H9 (cell line): ENCODE results near the gene YY2. TPM values are rescaled to one million over a fixed set of nuclear protein-coding genes. Genes with fewer than 3 reads are reported as not detected.
A peak's percentile ranks its signal among the peaks of the same experiment; 100 is the strongest.

Experiments
- DNase-seq: peaks from one replicate; pipeline ENCODE4 v3.0.0-alpha.2; 2017
- H2AFZ ChIP-seq: one replicate; pipeline ENCODE4 v1.6.1; 2013; ENCODE audit warnings: mild to moderate bottlenecking, low read length, control low read depth, moderate library complexity
- H2AK5ac ChIP-seq: 2 replicates; pipeline ENCODE4 v1.6.1; 2013; ENCODE audit warnings: low read length, control low read depth, mixed read lengths; ENCODE audit not compliant: insufficient read length
- H2BK120ac ChIP-seq: one replicate; pipeline ENCODE4 v1.6.1; 2013; ENCODE audit warnings: low read depth, mild to moderate bottlenecking, low read length, control low read depth, inconsistent platforms; ENCODE audit not compliant: poor library complexity, severe bottlenecking
- H2BK12ac ChIP-seq: 2 replicates; pipeline ENCODE4 v1.6.1; 2013; ENCODE audit warnings: low read length, control low read depth, mixed read lengths, low read depth; ENCODE audit not compliant: insufficient read length
- H2BK15ac ChIP-seq: 2 replicates; pipeline ENCODE4 v1.6.1; 2013; ENCODE audit warnings: low read depth, low read length, control low read depth
- H2BK20ac ChIP-seq: one replicate; pipeline ENCODE4 v1.6.1; 2013; ENCODE audit warnings: low read depth, mild to moderate bottlenecking, low read length, control low read depth, inconsistent platforms; ENCODE audit not compliant: poor library complexity, severe bottlenecking
- H2BK5ac ChIP-seq: 2 replicates; pipeline ENCODE4 v1.6.1; 2013; ENCODE audit warnings: low read length, control low read depth, mixed read lengths; ENCODE audit not compliant: insufficient read length
- H3K14ac ChIP-seq: 2 replicates; pipeline ENCODE4 v1.6.1; 2013; ENCODE audit warnings: low read length, control low read depth; ENCODE audit not compliant: insufficient read depth
- H3K18ac ChIP-seq: 2 replicates; pipeline ENCODE4 v1.6.1; 2013; ENCODE audit warnings: low read depth, mild to moderate bottlenecking, mixed read lengths, low read length, control low read depth; ENCODE audit not compliant: insufficient read length
- H3K23ac ChIP-seq: 2 replicates; pipeline ENCODE4 v1.6.1; 2013; ENCODE audit warnings: low read length, control low read depth, mixed read lengths, low read depth; ENCODE audit not compliant: insufficient read length
- H3K23me2 ChIP-seq: 2 replicates; pipeline ENCODE4 v1.6.1; 2013; ENCODE audit warnings: low read depth, mild to moderate bottlenecking, mixed read lengths, low read length, control low read depth; ENCODE audit not compliant: insufficient read length, poor library complexity, severe bottlenecking
- H3K27ac ChIP-seq: 2 replicates; pipeline ENCODE4 v1.5.1; 2013; ENCODE audit warnings: low read length, control low read depth, mixed read lengths, low read depth; ENCODE audit not compliant: insufficient read length
- H3K27me3 ChIP-seq: 2 replicates; pipeline ENCODE4 v1.6.1; 2013; ENCODE audit warnings: low read length, control low read depth, inconsistent platforms; ENCODE audit not compliant: insufficient read depth
- H3K4ac ChIP-seq: 2 replicates; pipeline ENCODE4 v1.6.1; 2013; ENCODE audit warnings: low read depth, mild to moderate bottlenecking, control low read depth, inconsistent platforms, low read length, moderate library complexity
- H3K4me1 ChIP-seq: 2 replicates; pipeline ENCODE4 v1.6.1; 2013; ENCODE audit warnings: low read length, control low read depth, inconsistent platforms; ENCODE audit not compliant: insufficient read depth
- H3K4me2 ChIP-seq: 2 replicates; pipeline ENCODE4 v1.6.1; 2013; ENCODE audit warnings: low read length, control low read depth, mixed read lengths; ENCODE audit not compliant: insufficient read length, insufficient read depth
- H3K56ac ChIP-seq: 2 replicates; pipeline ENCODE4 v1.6.1; 2013; ENCODE audit warnings: low read depth, mild to moderate bottlenecking, mixed read lengths, low read length, control low read depth; ENCODE audit not compliant: insufficient read length
- H3K79me1 ChIP-seq: 2 replicates; pipeline ENCODE4 v1.6.1; 2013; ENCODE audit warnings: low read depth, mild to moderate bottlenecking, moderate library complexity, low read length, control low read depth, inconsistent platforms; ENCODE audit not compliant: insufficient read depth, poor library complexity, severe bottlenecking
- H3K79me2 ChIP-seq: 2 replicates; pipeline ENCODE4 v1.6.1; 2013; ENCODE audit warnings: low read length, control low read depth, inconsistent platforms; ENCODE audit not compliant: insufficient read depth
- H3K9ac ChIP-seq: 2 replicates; pipeline ENCODE4 v1.6.1; 2013; ENCODE audit warnings: low read length, control low read depth, mixed read lengths; ENCODE audit not compliant: insufficient read length; ENCODE audit errors: extremely low read depth
- H3K9me3 ChIP-seq: one replicate; pipeline ENCODE4 v1.6.1; 2013; ENCODE audit warnings: low read depth, low read length, inconsistent platforms; ENCODE audit not compliant: control insufficient read depth
- H3T11ph ChIP-seq: one replicate; pipeline ENCODE4 v1.6.1; 2013; ENCODE audit warnings: mild to moderate bottlenecking, low read length, control low read depth, inconsistent platforms
- H4K20me1 ChIP-seq: one replicate; pipeline ENCODE4 v1.6.1; 2013; ENCODE audit not compliant: control insufficient read depth, insufficient read length, insufficient read depth
- H4K5ac ChIP-seq: 2 replicates; pipeline ENCODE4 v1.6.1; 2013; ENCODE audit warnings: low read depth, mild to moderate bottlenecking, mixed read lengths, low read length, control low read depth; ENCODE audit not compliant: insufficient read length
- H4K8ac ChIP-seq: replicated peaks from 2 replicates; pipeline ENCODE4 v1.6.1; 2013; ENCODE audit warnings: low read length, control low read depth, mixed read lengths, low read depth; ENCODE audit not compliant: insufficient read length
- H4K91ac ChIP-seq: 2 replicates; pipeline ENCODE4 v1.6.1; 2013; ENCODE audit warnings: low read depth, mild to moderate bottlenecking, moderate library complexity, mixed read lengths, low read length, control low read depth; ENCODE audit not compliant: insufficient read length
- H3K27ac Mint-ChIP-seq, 3 experiments: 2 replicates in 2 of 3; 3 replicates in 1 of 3; pipeline ENCODE4 v1.8.0; 2020 to 2021; ENCODE audit warnings: mixed read lengths in 3 of 3, mild to moderate bottlenecking in 1 of 3, moderate library complexity in 1 of 3
- H3K27me3 Mint-ChIP-seq: 2 replicates; pipeline ENCODE4 v1.8.0; 2021; ENCODE audit warnings: low read depth, mild to moderate bottlenecking, moderate library complexity, mixed read lengths
- H3K36me3 Mint-ChIP-seq, 3 experiments: 2 replicates in 2 of 3; 3 replicates in 1 of 3; pipeline ENCODE4 v1.8.0; 2020 to 2021; ENCODE audit warnings: low read depth in 3 of 3, mixed read lengths in 3 of 3; ENCODE audit not compliant: insufficient read depth in 1 of 3
- H3K4me1 Mint-ChIP-seq, 2 experiments: 2 replicates each; pipeline ENCODE4 v1.8.0; 2020; ENCODE audit warnings: mixed read lengths in 2 of 2
- H3K4me3 Mint-ChIP-seq, 2 experiments: 2 replicates in 1 of 2; 3 replicates in 1 of 2; pipeline ENCODE4 v1.8.0; 2020 to 2021; ENCODE audit warnings: mild to moderate bottlenecking in 2 of 2, mixed read lengths in 2 of 2, moderate library complexity in 1 of 2
- H3K9me3 Mint-ChIP-seq, 2 experiments: 2 replicates in 1 of 2; 3 replicates in 1 of 2; pipeline ENCODE4 v1.8.0; 2020; ENCODE audit warnings: mild to moderate bottlenecking in 2 of 2, mixed read lengths in 2 of 2, moderate library complexity in 1 of 2
- CTCF ChIP-seq: fragments of 200-600 bp; sonication (generic); conservative IDR thresholded peaks from 3 replicates; pipeline ENCODE4 v1.8.0; 2021; ENCODE audit warnings: antibody characterized with exemption, mild to moderate bottlenecking
- WGBS: extraction: QIAGEN DNeasy Blood & Tissue Kit; methylation state at CpG from one replicate; pipeline ENCODE4 v1.1.7; 2013; ENCODE audit warnings: missing lambda C conversion rate, low lambda C conversion rate, mixed read lengths; ENCODE audit not compliant: insufficient read length; ENCODE audit errors: extremely low coverage; 5-methylcytosine and 5-hydroxymethylcytosine counted together
- total RNA-seq: library from RNA; stranded (reverse); gene quantifications from 2 replicates; pipeline ENCODE4 v1.2.1, GENCODE V29; 2021

The YY2 gene
- total RNA-seq, 1 experiment from 2014 or later: 1.8 TPM

GRCh38 chrX:21811832-21812231 lies 44.0 kb upstream of the YY2 start:
- no peak for DNase-seq
- Histone ChIP-seq H4K8ac (no peak overlapping the region), H2AK5ac (peak overlapping the region; percentile 27), H3K4ac (no peak overlapping the region), H2BK12ac (no peak overlapping the region), H3K14ac (no peak overlapping the region), H4K91ac (no peak overlapping the region), H2BK15ac (no peak overlapping the region), H3K9me3 (peaks cover 17% of the 10 kb centered on the region), H3K4me1 (peaks cover 9% of the 10 kb centered on the region; the same call in 1 of the 2 replicates), H2BK20ac (no peak overlapping the region), H3K27ac (no peak overlapping the region), H3K4me2 (no peak overlapping the region), H3K23me2 (no peaks in the 10 kb centered on the region), H3K79me2 (no peaks in the 10 kb centered on the region), H4K5ac (no peak overlapping the region), H3K27me3 (no peaks in the 10 kb centered on the region), H3K23ac (no peak overlapping the region), H3K79me1 (no peaks in the 10 kb centered on the region), H3K9ac (no peak overlapping the region), H3T11ph (no peak overlapping the region), H4K20me1 (no peaks in the 10 kb centered on the region), H2AFZ (no peak overlapping the region), H2BK5ac (no peak overlapping the region), H3K18ac (peak overlapping the region; percentile 91), H2BK120ac (no peak overlapping the region), H3K56ac (no peak overlapping the region)
- H3K27ac Mint-ChIP-seq: peak overlapping the region in 1 of 3 experiments; percentile 87; a peak in 3 of 7 replicates
- no peak for TF ChIP-seq CTCF
- H3K36me3 Mint-ChIP-seq: peaks cover 14 to 29% (median 20%) of the 10 kb centered on the region in 3 experiments
- no peak overlapping the region for H3K4me3 Mint-ChIP-seq
- WGBS: no CpG with 5 or more reads among the region's 1 CpG
- H3K9me3 Mint-ChIP-seq: peaks cover 29 to 52% of the 10 kb centered on the region in 2 experiments
- peaks cover 36 to 40% of the 10 kb centered on the region in 2 experiments for H3K4me1 Mint-ChIP-seq
- H3K27me3 Mint-ChIP-seq: peaks cover 3% of the 10 kb centered on the region
